Measurements from ENCODE around the gene H19. TPM values are rescaled to one million over a fixed set of nuclear protein-coding genes. Genes with fewer than 3 reads are reported as not detected.

The H19 gene
- total RNA-seq, 1 experiment from 2014 or later, result 0.06 TPM

DNA sequence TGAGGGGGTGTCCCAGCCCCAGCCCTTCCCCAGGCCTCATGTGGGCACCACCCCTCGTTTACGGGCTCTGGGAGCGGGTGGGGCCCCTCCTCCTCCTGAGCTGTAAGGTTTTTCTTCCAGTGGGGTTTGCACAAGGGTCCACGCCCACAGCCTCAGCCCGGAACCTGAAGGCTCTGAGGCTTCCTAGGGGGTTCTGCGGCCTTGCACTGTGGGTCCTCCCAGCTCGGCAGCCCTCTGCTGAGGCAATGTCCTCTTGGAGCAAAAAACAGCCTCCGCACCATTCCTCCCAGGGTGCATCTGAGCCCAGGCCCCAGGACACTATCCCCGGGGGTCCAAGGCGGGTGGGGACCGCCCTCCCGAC lies 14.1 kb downstream of the H19 start:
- DNase-seq (ENCODE audit: low read depth), result no peak

DNA sequence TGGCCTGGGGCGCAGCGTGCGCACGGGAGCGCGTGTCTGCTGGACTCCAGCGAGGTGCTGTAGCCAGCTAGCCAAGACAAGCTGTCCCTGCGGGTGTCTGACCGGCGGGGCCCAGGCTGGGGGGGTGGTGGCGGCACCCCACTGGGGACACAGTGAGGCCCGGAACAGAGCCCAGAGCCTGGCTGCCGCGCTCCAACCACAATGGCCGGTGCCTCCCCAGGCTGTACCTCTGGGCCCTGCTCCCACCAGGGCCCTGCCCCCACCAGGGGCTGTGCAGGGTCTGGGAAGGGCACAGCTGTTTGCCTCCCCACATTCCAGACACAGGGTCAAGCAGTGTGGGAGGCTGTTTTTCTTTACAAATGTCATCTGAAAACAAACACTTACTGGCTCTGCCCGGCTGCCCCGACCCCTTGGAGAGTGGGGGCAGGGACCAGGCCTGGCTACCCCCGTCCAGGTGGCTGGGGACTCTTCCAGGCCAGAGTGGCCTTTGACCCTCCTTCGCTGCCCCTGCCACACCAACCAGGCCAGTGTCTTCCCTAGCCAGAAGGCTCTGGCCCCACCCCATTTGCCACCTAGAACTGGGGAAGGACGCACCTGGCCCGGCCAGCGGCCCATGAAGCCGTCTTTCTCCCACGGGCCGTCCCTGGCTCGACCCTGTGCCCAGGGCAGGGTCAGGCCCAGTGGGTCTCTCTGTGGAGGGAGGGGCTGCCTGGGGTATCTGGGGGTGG lies 14.6 kb downstream of the H19 start:
- no peak for DNase-seq (ENCODE audit: low read depth)

DNA sequence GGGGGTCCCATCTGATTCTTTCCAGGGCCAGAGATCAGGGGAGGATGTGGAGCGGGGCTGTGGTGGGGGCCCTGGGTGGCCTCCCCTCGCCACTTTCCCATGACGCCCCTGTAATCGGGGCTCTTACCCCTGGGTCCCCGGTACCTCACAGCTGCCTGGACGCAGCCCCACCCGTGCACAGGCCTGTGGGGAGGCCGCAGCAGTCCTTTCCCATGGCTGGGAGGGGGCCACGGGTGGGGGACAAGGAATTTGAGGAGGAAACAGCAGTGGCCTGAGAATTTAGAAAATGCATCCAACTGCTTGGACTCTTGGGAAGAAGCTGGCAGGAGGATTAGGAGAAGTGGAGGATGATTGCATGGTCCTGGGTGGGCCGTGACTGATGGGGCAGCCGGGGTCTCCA lies 18.0 kb downstream of the H19 start:
- no peak for DNase-seq (ENCODE audit: low read depth)

DNA sequence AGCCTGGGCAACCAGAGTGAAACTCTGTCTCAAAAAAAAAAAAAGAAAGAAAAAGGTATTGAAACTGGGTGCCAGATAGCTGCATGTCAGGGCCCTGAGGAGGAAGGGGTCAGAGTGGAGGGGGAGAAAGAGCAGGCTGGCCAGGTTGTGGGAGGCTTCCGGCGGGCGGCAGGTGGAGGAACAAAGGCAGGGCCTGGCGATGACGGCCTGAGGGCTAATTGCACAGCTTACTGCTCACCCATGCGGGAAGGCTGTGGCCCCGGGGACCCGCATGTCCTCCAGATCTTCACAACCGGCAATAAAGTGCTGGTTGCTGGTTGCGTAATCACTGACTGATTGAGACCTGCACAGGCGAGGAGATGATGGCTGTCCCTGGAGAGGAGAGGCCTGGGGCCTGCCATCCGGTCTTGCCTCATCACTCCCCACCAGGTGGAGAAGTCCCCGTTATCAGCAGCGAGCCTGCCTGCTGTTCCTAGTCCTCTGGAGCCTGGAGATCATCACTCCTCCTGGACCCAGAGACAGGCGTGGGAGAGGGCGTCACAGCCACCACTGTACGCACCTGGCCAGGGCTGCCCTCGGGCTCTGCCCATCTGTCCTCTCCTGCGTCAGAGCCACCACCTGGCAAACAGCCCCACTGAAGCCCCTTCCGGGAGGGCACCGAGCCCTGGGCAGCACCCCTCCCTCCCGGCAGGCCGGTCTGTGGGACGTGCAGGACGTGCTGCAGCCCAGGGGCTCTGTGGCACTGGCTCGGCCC lies 18.7 kb downstream of the H19 start:
- DNase-seq (ENCODE audit: low read depth), result no peak

DNA sequence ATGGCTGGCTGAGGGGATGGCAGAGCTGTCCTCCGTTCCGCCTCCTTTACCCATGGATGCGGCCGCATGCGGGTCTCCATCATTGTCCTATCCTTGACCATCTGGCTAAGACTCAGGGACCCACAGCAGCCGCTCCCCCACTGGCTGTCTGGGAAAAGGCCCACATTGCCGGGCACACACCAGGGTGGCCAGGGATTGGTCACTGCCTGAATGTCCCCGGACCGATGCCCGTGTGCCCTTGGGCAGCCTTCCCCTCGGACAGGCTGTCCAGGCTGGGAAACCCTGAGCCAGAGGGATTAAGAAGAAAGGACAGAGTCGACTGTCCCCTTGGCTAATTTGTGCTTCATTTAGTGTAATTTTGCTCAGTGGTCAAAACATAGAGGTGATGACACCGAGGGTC lies 22.5 kb downstream of the H19 start:
- DNase-seq (ENCODE audit: low read depth), result no peak

DNA sequence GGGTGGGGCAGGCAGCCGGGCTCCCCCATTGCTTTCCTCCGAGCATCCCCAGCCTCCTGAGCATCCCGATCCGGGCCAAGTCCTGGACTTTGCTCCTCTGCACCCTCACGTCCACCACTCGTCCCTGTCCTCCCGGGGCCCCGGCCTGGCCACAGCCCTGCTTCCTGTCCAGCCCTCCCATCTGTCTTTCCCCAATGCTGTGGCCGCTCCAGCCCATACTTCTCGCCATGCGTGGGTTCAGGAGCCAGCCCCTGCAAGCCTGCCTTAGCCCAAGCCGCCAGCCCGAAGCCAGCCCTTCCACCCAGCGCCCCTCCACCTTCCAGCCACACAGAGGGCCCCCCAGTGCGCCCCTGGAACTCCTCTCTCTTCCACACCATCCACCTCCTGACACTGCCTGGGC lies 26.7 kb downstream of the H19 start:
- no peak for DNase-seq (ENCODE audit: low read depth)

DNA sequence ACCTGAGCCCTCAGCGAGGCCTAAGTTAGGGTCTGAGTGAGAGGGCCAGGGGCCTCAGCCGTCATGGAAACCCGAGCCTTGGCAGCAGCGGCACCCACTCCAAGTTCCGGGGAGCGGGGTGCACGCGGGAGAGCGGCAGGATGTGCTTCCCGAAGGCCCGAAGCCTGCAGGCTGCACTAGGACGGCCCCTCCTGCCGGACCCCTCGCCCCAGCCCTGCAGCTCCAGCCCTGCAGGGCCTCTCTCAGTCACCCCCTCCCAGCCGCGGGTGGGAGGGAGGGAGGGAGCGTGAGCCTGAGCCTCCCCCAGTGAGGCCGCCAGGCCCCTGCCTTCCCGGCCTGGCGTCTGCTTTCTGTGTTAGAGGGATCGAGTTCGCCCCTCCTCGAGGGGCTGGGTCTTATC lies 27.9 kb downstream of the H19 start:
- DNase-seq (ENCODE audit: low read depth), result no peak

DNA sequence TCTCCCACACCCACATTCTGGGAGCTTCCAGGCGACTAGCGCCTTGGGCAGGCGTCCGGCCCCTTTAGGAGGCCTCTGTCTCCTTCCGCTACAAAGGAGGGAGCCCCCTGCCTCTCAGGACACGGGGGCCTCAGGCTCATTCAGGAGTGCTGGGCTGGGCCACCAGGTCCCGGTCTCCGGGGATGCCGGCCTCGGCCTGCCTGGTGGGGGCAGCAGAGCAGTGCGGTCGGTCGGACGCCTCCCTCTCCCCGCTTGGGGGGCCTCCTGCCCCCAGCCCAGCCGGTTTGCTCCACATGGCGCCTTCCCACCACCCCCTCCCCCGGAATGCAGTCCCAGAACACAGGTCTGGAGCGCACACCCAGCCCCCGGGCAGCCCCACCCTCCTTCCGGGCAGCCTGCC lies 28.6 kb downstream of the H19 start:
- no peak for DNase-seq (ENCODE audit: low read depth)

DNA sequence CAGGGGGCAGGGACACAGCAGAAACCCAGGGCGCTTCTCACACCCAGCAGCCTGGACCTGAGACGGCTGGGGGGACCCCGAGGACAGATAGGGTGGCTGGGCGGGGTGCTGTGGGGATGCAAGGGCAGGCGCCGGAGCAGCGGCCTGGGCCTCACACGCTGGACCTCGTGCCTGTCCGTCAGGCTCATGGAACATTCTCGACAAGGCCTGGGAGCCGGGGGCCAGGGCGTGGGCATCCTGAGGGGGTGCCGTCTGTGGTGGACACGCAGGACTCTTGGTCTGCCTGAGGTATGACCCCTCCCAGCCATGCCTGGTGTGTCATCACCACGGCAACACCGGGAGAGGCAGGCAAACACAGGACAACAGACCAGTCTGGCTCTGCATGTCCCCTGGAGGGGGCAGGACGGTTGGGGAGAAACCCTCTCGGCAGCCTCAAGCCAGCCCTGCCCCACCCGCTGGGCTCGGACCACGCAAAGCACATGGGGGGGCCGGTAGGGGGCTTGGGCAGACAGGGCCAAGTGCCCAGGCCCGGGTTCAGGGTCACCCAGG lies 29.1 kb downstream of the H19 start:
- no peak for DNase-seq (ENCODE audit: low read depth)

DNA sequence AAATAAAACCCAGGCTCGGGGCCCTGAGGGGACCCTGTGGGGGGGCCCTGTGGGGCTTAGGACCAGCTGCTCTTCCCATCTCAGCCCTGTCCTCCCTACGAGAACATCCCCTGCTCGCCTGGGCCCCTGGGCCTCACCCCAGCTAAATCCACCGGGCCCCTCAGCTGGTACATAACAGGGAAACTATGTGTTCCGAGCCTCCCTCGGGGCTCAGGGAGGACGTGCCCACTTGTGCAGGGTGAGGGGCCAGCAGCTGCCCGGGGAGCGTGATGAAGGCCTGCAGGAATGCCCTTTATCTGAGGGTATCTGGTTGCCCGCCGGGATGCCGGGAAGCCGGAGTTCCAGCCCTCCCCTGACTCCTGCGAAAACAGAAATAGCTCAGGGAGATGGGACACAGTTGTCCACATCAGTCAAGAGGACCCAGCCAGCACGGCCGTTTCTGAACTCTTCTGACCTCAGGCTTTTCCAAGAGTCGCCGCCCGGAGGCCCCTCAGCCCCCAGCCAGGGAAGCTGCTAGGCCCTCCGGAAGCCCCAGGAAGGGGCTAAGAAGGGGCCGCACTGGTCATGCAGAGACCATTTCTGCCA lies 29.9 kb downstream of the H19 start:
- DNase-seq (ENCODE audit: low read depth), result no peak

DNA sequence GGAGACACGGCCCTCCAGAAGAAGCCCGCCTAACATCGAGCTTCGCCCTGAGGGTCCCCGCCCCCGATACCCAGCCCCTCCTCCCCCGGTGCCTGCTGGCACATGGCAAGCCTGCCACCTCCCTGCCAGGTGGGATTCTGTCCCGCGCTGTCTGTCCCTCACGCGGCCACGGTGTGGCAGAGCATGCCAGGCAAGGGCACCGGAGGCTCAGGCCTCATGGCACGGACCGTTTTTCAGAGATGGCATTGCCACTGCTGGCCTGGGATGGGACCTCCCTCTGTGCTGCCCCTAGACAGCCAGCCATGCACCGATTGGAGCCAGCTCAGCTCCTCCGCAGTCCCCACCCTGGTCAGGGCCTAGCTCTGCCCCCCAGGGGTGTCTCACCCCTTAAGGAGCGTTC lies 31.1 kb downstream of the H19 start:
- no peak for DNase-seq (ENCODE audit: low read depth)

DNA sequence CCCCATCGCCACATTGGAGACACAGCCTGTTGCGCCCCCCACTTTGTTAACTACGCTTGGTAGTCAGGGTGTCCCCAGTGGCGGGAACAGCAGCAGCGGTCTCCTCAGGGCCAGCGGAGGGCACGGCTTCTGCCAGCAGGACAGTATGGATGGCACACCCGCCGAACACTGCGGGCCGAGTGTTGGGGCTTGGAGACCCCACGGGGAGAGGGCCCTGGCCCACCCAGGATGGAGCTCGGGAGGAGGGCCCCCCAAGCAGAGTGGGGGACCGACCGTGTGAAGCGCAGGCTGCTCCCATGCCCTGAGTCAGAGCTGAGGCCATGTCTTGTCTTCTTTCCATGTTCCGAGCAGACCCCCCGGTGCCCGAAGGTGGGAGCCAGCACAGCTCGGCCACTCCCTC lies 32.7 kb downstream of the H19 start:
- DNase-seq (ENCODE audit: low read depth), result no peak

DNA sequence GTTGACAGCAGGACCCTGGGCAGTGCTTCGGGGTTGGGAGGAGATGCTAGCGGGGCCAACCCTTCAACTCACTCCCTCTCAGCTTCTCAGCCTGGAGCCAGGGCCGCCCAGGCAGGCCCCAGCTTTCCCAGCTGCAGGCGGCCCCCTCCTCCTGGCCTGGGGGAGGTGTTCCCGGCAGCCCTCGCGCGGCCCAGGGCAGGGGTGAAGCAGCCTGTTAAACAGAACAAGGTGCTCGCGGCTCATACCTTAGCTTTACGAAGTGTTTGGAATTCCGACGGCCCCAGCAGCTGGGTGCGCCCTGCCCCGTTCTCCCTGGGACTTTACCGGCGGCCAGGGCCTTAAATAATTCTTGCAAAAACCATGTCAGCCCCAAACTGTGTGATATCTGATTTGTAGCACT lies 33.3 kb downstream of the H19 start:
- DNase-seq (ENCODE audit: low read depth), result no peak

DNA sequence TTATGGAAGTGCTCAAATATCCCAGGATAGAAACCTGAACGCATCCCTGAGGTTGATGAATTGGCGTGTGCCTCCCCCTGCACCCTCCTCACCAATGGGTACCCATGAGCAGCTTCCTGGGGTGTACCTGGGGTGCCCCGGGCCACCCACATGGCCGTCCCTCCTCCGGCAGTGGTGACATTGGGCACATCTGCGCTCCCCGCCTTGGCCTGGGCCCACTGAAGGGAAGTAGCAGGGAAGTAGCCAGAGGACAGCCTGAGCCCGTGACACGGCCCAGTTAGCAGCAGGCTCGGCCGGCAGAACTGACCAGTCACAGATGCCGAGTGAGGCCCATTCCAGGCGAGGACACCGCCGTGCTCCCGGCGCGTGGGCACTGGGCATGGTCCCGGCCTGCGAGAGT lies 33.8 kb downstream of the H19 start:
- DNase-seq (ENCODE audit: low read depth), result no peak

DNA sequence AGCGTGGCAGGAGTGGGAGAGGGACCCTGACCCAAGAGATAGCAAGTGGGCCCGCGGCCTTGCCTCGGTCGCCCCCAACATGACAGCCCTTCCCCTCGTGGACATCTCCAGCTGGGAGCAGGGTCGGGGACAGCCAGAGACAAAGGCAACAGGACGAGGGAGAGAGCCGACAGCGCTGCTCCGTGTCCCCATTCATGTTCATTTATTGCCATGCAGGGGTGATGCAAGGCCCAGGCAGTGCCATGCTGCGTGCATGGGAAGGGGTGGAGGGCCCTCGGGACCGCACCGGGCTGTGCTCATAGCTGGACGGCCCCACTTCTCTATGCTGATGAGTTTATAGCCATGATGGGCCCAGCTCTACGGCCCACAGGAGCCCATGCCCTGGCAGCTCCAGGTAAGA lies 37.9 kb downstream of the H19 start:
- DNase-seq (ENCODE audit: low read depth), result no peak

DNA sequence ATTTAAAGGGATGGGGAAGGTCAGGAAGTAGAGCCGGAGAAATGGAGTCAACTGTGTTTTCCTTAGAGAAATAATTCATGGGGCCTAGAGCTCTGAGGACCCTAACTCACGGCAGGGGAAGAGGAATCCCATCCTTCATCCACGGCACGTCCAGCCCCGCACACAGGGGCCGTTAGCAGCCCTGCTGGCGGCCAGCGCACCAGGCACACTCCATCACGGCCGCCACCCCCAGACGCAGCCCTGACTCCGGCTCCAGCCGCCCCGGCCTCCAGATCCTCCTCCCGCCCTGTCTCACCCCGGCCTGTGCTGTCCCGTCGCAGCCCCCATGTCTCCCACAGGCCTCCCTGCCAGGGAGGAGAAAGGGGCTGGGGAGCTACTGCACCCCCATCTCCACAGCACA lies 39.3 kb downstream of the H19 start:
- DNase-seq (ENCODE audit: low read depth), result no peak

DNA sequence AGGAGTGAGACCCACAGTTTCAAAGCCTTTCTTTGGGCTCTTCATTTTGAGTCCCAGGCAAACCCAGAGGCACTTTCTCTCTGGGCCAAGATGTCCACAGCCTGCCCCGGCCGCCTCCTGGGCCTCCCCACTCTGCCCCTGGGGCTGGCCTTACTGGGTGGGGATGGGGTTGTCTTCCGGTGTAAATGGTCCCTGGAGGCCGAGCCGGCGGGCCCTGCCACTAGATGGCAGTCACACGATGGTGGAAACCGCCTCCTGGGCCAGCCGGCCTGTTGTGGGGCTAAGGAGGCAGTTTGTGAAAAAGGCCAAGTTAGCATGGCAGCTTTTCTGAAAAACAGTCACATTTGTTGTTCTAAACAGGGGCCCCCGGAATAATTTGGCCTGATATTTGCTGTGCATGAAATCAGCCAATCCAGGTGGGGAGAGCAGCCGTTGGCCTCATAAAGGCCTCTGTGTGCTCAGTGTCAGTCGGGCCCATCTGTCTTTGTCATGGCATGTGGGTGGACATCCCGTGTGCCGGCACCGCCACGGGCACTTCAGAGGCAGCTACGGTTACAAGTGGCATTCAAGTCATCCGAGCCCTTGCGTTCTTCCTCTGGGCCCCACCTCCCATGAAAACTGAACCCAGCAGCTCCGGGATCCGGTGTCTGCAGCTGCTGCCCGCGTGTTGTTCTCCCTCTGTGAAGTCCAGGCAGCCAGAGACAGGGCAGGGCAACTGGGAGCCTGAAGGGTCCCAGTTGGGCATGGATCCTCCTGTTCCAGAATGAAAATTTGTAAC lies 44.0 kb downstream of the H19 start:
- no peak for DNase-seq (ENCODE audit: low read depth)

DNA sequence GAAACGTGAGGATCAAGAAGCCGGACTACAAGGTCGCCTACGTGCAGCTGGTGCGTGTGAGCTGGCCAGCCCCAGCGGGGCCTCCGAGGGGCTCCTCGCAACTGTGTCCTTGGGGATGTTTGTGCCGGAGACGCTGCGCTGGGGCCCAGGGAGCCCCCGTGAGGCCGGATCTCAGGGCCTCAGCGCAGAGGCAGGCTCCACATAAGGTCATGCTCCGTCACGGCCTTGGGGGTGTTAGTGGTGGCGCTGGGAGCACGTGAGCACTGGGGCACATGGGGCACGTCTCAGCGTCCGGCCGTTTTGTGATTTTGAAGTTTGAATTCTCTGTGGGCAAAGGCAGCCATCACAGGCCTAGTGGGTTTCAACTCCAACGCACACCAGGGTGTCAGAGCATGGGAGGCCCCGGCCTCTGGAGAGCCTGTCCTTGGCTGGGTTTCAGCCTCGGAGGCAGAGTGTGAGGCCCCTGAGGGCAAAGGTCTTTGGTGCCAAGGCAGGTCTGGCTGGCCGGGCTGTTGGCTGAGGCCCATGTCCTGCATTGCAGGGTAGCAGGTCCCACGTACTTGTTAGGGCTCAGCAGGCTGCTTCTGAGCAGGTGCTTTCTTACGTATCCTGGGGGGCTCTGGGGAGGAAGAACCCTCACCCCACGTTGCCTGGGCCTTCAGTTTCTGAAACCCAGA lies 44.7 kb downstream of the H19 start:
- DNase-seq (ENCODE audit: low read depth), result no peak

DNA sequence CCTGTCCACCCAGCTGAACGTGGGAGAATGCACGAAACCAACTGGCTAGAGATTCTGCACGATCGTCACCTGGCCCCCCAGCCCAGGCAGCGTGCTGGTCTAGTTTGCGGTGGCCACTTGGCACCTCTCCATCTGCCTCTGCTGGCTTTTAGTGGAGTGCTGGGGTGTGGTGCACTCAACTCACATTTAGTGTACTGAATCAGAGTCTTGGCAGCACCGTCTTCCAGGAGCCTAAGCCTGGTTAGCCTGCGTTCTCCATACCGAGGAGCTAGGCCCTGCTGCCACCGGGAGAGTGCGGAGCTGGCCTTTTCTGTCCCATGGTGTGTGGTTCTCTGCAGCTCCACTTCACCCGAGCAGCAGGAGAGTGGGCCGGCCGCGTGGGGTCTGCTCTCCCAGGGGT lies 47.7 kb downstream of the H19 start:
- no peak for DNase-seq (ENCODE audit: low read depth)

DNA sequence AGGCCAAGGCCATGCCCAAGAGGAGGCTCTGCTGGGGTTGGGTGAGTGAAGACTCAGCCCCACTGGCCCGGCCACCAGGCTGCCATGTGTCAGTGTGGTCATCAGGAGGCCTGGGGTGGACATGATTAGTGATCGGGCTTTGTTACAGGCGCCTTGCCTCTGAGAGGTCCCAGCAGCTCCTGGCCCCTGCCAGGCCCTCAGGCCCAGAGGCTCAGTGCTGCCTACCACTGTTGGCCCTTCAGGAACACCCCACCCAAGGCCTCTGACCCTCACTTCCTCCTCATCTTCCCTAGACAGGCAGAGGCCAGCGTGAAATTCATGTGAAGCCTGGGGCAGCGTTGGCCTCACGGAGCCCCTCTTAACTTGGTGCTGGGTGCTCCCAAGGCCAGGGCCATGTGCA lies 48.3 kb downstream of the H19 start:
- DNase-seq (ENCODE audit: low read depth), result no peak

DNA sequence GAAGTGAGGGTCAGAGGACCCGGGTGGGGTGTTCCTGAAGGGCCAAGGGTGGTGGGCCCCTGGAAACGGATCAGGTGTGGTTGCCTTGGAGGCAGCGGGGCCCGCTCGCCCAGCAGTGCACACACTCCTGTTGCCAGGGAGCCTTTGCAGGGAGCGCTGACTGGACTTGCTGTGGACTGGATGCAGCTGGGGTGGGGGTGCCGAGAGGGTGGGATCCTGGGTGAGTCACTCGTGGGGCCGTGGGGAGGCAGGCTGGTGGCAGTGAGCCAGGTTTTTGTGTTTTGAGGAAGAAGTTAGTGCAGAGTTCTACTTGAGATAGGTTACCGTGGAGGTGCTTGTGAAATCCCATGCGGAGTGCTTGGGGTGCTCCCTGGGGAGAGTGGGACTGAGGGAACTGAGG lies 49.3 kb downstream of the H19 start:
- no peak for DNase-seq (ENCODE audit: low read depth)
